Measurements from ENCODE around the gene LCN6. TPM values are rescaled to one million over a fixed set of nuclear protein-coding genes. Genes with fewer than 3 reads are reported as not detected.
"Not testable (repeated sequence)": the region's sequence is repeated elsewhere in the genome, so short reads cannot be mapped to it uniquely, and the experiment has no call there.

The LCN6 gene, protein sequence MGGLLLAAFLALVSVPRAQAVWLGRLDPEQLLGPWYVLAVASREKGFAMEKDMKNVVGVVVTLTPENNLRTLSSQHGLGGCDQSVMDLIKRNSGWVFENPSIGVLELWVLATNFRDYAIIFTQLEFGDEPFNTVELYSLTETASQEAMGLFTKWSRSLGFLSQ
- total RNA-seq (not detected), total RNA-seq (0 reads per million in 2 donors)

DNA sequence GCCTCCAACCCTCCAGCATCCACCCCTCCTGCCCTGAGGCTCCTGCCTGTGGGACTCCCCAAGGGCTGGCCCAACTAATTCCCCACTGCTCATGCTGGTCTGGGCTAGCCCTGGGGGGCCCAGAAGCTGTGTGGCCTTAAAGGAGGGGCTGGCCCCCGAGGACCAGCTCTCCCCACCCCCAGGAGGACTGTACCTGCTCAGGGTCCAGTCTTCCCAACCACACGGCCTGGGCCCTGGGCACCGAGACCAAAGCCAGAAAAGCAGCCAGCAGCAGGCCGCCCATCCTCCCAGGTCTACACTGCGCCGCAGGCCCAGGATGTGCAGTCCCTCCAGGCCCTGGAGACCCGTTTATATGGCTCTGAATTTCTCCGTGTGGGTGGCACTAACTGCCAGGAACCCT is at the start of gene LCN6:
Gene LCN6 (minus strand): TSS at position 325 of the 400 bp plus-strand sequence. CDS start 42 bp downstream, at position 283.
- no peak within 1 kb of the TSS for H3K4me3 Mint-ChIP-seq
- DNase-seq (no peak), ATAC-seq (no peak)
- H3K27ac Mint-ChIP-seq: no peak within 1 kb of the TSS
- H3K36me3 Mint-ChIP-seq (ENCODE audit: low read depth): no peaks in the 10 kb centered on the region
- no peaks in the 10 kb centered on the region for H3K9me3 ChIP-seq (ENCODE audit: control insufficient read depth, low read length, poor library complexity, severe bottlenecking)
- peaks cover 31% of the 10 kb centered on the region for H3K27me3 Mint-ChIP-seq
- no peaks in the 10 kb centered on the region for H3K4me1 Mint-ChIP-seq

DNA sequence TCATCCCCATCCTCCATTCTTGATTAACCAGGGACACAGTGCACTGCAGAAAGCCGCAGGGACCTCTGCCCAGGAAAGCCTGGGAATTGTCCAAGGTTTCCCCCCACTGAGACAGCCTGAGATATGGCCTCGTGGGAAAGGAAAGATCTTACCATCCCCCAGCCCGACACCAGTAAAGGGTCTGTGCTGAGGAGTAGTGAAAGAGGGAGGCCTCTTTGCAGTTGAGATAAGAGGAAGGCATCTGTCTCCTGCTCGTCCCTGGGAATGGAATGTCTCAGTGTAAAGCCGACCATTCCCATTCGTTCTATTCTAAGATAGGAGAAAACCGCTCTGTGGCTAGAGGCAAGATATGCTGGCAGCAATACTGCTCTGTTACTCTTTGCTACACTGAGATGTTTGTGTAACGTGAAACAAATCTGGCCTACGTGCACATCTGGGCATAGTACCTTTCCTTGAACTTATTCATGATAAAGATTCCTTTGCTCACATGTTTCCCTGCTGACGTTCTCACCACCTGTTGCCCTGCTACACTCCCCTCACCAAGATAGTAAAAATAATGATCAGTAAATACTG is 48.5 kb upstream of the LCN6 start:
- ATAC-seq; H3K9me3 ChIP-seq (ENCODE audit: control insufficient read depth, low read length, poor library complexity, severe bottlenecking); H3K27ac Mint-ChIP-seq; DNase-seq; H3K27me3 Mint-ChIP-seq; H3K36me3 Mint-ChIP-seq (ENCODE audit: low read depth): not testable (repeated sequence)
- Mint-ChIP-seq H3K4me3 (peak overlapping the region; percentile 31), H3K4me1 (peaks cover 16% of the 10 kb centered on the region)

DNA sequence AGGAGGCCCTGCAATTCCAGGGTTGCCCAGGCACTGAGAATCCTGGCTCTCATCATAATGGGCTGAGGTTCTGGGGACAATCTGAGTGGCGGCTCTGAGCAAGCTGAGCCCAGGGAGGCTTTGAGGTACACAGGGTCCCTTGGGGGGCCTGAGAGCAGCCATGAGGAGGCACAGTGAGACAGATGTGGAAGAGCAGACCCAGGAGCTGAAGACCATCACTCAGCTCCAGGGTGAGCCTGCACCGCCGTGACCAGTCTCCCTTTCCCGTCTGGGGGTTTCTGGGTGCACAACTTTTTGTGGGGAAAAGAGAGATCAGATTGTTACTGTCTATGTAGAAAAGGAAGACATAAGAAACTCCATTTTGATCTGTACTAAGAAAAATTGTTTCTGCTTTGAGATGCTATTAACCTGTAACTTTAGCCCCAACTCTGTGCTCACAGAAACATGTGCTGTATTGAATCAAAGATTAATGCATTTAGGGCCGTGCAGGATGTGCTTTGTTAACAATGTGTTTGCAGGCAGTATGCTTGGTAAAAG is 48.0 kb upstream of the LCN6 start, which contains the start of gene CCDC183:
Gene CCDC183 (plus strand): TSS at position 101 of the 537 bp plus-strand sequence. CDS start 60 bp downstream, at position 161.
- DNase-seq (no peak), ATAC-seq (no peak)
- Mint-ChIP-seq H3K4me1 (peaks cover 16% of the 10 kb centered on the region), H3K4me3 (peak within 1 kb of the TSS; percentile 31), H3K36me3 (ENCODE audit: low read depth) (no peaks in the 10 kb centered on the region), H3K27me3 (no peaks in the 10 kb centered on the region), H3K27ac (no peak within 1 kb of the TSS)
- H3K9me3 ChIP-seq (ENCODE audit: control insufficient read depth, low read length, poor library complexity, severe bottlenecking): no peaks in the 10 kb centered on the region

DNA sequence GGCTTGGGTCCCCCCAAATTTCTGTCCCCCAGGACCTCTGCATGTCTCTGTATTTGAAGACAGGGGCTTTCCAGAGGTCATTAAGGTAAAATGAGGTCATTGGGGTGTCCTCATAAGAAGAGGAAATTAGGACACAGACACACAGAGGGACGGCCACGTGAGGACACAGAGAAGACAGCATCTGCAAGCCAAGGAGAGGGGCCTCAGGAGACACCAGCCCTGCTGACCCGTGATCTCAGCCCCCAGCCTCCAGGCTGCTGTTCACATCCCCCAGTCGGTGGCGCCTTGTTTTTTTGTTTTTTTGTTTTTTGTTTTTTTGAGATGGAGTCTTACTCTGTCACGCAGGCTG is 46.6 kb upstream of the LCN6 start:
- Mint-ChIP-seq H3K36me3 (ENCODE audit: low read depth) (no peaks in the 10 kb centered on the region), H3K4me1 (peaks cover 10% of the 10 kb centered on the region), H3K27me3 (no peaks in the 10 kb centered on the region), H3K4me3 (no peak overlapping the region), H3K27ac (no peak overlapping the region)
- no peak for DNase-seq
- no peaks in the 10 kb centered on the region for H3K9me3 ChIP-seq (ENCODE audit: control insufficient read depth, low read length, poor library complexity, severe bottlenecking)
- no peak for ATAC-seq

DNA sequence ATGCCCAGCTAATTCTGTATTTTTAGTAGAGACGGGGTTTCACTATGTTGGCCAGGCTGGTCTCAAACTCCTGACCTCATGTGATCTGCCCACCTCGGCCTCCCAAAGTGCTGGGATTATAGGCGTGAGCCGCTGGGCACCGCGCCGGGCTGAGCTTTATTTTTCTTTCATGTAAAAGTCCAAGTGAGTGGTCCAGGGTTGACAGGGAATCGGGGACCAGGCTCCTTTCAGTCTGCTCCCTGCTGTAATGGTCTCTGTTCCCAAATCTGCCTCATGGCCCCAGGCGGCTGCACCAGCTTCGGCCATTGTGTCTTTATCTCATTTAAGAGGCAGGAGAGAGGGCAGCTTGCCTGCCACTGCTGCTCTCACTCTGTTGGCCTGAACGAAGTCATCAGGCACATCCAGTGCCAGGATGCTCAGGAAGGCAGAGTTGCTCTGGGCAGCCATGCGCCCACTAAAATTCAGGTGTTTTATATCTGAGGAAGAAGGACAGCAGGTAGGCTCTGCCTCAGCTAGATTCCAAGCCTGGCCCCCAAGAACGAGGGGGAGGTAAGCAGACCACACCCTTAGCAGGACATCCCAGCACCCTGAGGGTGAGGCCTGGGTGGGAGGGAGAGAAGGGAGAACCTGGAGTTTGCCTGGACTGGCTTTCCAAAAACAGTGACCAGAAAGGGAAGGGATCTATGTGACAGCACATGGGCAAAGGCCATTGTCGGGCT is 46.1 kb upstream of the LCN6 start:
- no peak overlapping the region for H3K27ac Mint-ChIP-seq
- H3K27me3 Mint-ChIP-seq: no peaks in the 10 kb centered on the region
- H3K4me1 Mint-ChIP-seq: peaks cover 10% of the 10 kb centered on the region
- no peak for DNase-seq
- H3K36me3 Mint-ChIP-seq (ENCODE audit: low read depth): no peaks in the 10 kb centered on the region
- H3K4me3 Mint-ChIP-seq: no peak overlapping the region
- ATAC-seq: no peak
- H3K9me3 ChIP-seq (ENCODE audit: control insufficient read depth, low read length, poor library complexity, severe bottlenecking): no peaks in the 10 kb centered on the region

DNA sequence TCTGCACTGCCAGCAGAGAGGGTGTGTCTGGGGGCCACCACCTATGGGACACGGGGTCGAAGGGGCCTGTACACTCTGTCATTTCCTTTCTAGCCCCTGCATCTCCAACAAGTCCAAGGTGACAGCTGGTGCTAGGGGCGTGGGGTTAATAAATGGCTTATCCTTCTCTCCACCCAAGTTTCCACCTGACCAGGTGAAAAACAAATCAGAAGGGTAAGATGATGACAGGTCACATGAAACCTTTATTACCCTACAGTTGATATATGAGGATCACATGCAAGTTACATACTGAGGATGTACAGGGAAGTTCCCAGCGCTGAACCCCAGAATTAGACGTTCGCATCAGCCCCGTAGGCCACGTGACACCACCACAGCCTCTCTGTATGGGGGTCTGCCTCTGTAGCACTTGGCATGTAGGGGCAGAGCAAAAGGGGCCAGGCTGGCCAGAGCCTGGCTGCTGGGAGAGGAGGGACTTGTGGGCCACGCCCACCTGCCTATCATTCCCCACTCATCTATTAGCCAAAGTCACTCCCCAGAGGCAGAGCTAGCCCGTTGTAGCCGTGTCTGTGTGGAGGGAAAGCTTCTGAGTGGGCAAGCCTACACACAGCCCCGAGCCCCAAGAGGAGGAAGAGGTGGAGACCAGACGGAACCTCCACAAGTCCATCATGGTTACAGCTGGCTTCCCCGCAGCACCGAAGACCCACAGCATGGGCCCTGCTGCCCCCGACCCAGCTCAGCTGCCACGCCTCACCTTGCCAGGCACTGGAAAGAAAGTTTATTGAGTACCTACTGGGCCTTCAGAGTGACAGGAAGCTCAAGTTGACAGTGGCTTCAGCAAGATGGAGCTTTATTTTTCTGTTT is 45.0 kb upstream of the LCN6 start:
- ATAC-seq (no peak), DNase-seq (no peak)
- H3K9me3 ChIP-seq (ENCODE audit: control insufficient read depth, low read length, poor library complexity, severe bottlenecking): no peaks in the 10 kb centered on the region
- H3K36me3 Mint-ChIP-seq (ENCODE audit: low read depth): no peaks in the 10 kb centered on the region
- H3K27me3 Mint-ChIP-seq: no peaks in the 10 kb centered on the region
- no peak overlapping the region for H3K4me3 Mint-ChIP-seq
- H3K4me1 Mint-ChIP-seq: peaks cover 17% of the 10 kb centered on the region
- no peak overlapping the region for H3K27ac Mint-ChIP-seq

DNA sequence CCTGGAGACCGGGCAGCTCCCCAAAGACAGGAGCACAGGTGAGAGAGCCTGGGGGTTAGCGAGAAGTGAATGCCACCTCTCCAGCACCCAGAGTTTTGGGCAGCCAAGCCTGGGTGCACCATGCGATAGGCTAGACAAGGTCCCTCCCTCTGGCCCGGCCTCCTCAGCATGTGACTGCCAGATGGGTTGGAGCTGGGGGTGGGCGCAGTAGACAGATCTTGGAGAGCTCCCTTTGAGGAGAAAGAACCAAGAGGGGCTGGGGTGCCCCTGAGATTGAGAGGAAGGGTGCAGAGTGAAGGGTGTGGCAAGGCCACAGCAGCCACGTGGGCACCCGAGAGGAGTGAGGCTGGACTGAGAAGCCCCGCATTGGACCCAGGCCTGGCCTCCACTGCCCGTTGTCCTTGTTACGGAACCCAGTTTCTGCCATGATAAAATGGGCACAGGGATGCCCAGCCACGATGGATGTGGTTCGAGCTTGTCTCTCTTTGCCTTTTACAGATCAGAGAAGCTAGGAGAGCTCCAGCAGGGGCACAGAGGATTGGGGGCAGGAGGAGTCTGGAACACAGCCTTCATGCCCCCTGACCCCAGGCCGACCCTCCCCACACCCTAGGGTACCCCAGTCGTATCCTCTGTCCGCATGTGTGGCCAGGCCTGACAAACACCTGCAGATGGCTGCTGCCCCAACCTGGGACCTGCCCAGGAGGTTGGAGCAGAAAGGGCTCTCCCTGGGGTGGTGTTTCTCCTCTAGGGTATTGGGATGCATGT is 44.2 kb upstream of the LCN6 start:
- H3K36me3 Mint-ChIP-seq (ENCODE audit: low read depth): no peaks in the 10 kb centered on the region
- peak overlapping the region; percentile 56 for H3K27ac Mint-ChIP-seq
- H3K4me1 Mint-ChIP-seq: peaks cover 24% of the 10 kb centered on the region
- DNase-seq: no peak
- no peak for ATAC-seq
- H3K27me3 Mint-ChIP-seq: peaks cover 1% of the 10 kb centered on the region
- H3K4me3 Mint-ChIP-seq: no peak overlapping the region
- H3K9me3 ChIP-seq (ENCODE audit: control insufficient read depth, low read length, poor library complexity, severe bottlenecking): no peaks in the 10 kb centered on the region

DNA sequence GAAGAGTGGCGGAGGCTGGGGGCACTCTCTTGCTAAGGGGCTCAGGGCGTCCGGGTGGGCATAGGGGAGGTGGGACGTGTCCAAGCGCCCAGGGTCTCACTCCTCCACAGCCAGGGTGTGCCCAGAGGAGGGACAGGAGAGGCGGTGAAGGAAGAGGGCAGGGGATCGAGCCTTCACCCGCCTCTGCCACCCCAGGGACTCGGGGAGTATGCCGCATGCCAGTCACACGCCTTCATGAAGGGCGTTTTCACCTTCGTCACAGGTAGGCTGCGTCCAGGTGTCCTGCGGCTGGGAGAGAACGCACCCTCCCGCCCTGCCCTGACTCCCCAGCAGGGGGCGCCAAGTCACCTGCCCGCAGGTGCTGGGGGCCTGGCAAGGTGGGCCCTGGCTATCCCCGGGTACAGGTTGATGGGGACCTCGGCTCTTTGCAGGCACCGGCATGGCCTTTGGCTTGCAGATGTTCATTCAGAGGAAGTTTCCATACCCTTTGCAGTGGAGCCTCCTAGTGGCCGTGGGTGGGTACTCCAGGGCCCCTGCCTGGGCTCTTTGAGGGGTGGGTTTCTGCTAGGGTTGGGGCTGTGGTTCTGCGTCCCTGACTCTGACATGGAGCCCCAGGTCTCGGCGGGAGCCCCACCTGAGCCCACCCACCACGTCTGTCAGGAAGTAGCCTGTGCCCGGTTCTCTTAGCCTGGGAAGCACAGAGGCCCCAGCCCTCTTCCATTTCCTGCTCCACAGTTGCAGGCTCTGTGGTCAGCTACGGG is 43.4 kb upstream of the LCN6 start:
- DNase-seq: peak; percentile 54 to 66 (median 61)
- Mint-ChIP-seq H3K4me3 (peak overlapping the region; percentile 84), H3K27ac (peak overlapping the region; percentile 56), H3K36me3 (ENCODE audit: low read depth) (no peaks in the 10 kb centered on the region), H3K4me1 (peaks cover 27% of the 10 kb centered on the region), H3K27me3 (peaks cover 4% of the 10 kb centered on the region)
- peak; percentile 30 for ATAC-seq
- no peaks in the 10 kb centered on the region for H3K9me3 ChIP-seq (ENCODE audit: control insufficient read depth, low read length, poor library complexity, severe bottlenecking)

DNA sequence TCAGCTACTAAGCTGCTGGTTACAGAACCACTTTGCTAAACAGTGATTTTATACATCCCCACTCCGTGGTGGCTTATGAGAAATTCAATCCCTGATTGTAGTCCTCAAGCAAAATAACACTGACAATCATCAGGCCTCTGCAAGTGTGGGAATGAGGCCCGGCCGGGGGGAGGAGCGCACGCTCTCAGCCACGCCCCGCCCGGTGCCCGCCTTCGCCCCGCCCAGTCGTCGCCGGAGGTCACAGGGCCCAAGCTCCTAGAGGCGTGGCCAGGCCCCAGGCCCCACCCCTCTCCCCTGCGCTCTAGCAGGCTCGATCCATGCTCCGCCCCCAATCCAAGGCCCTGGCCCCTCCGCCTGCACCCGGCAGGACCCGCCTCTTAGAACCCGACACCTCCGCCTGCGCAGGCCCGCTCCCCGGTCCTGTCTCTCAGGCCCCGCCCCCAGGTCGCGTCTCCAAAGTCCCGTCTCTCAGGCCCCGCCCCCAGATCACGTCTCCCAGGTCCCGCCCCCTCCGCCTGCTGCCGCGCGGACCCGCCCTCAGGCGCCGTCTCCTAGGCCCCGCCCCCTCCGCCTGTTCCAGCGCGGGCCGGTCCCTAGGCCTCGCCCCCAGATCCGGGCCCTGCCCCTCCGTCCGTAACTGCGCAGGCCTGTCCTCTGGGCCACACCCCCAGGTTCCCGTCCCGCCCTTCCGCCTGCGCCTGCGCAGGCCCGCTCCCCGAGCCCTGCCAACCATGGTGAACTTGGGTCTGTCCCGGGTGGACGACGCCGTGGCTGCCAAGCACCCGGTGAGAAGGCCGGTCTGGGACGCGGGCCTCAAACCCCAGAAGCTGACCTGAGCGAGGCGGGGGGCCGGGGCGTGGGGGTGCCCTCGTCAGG is 42.6 kb upstream of the LCN6 start, which contains the start of gene TMEM141:
Gene TMEM141 (plus strand): TSS at position 705 of the 876 bp plus-strand sequence. CDS start 27 bp downstream, at position 732.
- ATAC-seq (peak; percentile 89), DNase-seq (peak; percentile 99 to 100 (median 100))
- no peaks in the 10 kb centered on the region for H3K36me3 Mint-ChIP-seq (ENCODE audit: low read depth)
- peak within 1 kb of the TSS; percentile 56 for H3K27ac Mint-ChIP-seq
- peak within 1 kb of the TSS; percentile 84 for H3K4me3 Mint-ChIP-seq
- peaks cover 22% of the 10 kb centered on the region for H3K4me1 Mint-ChIP-seq
- H3K27me3 Mint-ChIP-seq: peaks cover 4% of the 10 kb centered on the region
- no peaks in the 10 kb centered on the region for H3K9me3 ChIP-seq (ENCODE audit: control insufficient read depth, low read length, poor library complexity, severe bottlenecking)

DNA sequence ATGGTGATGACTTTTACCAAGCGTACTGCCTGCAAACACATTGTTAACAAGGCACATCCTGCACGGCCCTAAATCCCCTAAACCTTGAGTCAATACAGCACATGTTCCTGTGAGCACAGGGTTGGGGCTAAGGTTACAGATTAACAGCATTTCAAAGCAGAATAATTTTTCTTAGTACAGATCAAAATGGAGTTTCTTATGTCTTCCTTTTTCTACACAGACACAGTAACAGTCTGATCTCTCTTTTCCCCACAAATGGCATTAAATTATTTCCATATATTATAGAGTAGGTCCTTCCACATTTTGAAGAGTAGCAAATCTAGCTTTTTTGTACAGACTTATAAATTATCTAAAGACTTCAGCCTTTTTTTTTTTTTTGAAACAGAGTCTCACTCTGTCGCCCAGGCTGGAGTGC is 41.2 kb upstream of the LCN6 start:
- H3K9me3 ChIP-seq (ENCODE audit: control insufficient read depth, low read length, poor library complexity, severe bottlenecking): no peaks in the 10 kb centered on the region
- no peak overlapping the region for H3K27ac Mint-ChIP-seq
- H3K36me3 Mint-ChIP-seq (ENCODE audit: low read depth): no peaks in the 10 kb centered on the region
- H3K4me1 Mint-ChIP-seq: peaks cover 27% of the 10 kb centered on the region
- ATAC-seq: no peak
- H3K4me3 Mint-ChIP-seq: no peak overlapping the region
- H3K27me3 Mint-ChIP-seq: peaks cover 10% of the 10 kb centered on the region
- no peak for DNase-seq

Data from T-helper 17 cell (primary cell).